ENCODE measurements around the gene CDKAL1.

Gene CDKAL1

DNA sequence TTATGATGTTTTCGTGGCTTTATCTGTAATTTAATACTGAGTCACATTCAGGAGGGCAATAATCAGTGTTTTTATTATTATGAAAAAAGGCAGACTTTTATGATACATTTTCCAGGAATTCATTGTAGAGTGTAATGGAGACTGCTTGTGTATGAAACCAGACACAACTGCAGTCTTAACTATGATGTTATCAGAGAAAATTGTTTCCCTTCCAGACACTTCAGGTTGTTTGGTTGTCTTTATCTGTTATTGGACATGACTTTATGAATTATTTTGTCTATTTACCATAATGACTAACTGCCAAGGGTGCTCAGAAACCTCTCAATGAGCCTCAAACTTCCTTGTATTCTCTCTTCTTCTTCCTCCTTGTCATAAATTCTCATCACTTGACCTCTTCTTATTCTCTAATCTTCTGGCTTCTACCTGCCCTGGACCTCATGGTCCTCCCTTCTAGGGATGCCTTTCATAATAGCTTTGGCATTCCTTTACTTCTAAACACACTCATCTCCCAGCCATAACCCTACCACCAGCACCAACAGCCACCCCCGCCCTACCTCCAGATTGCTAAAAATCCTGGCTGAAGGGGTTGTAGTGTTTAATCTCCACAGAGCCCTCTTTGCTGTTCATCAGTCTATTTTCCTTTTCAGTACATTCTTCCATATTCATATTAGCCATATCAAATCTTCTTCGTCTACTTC is 492.5 kb downstream of the CDKAL1 start:
- no peak for DNase-seq (ENCODE audit: low spot score)
- Histone ChIP-seq H3K36me3 (ENCODE audit: low read depth) (no peaks in the 10 kb centered on the region), H3K9me3 (ENCODE audit: severe bottlenecking) (no peaks in the 10 kb centered on the region), H3K27ac (ENCODE audit: poor library complexity, severe bottlenecking) (peak overlapping the region; percentile 98), H3K4me1 (ENCODE audit: insufficient read depth, poor library complexity, severe bottlenecking) (peaks cover 49% of the 10 kb centered on the region), H3K27me3 (ENCODE audit: insufficient read depth, poor library complexity, severe bottlenecking) (no peaks in the 10 kb centered on the region), H3K4me3 (ENCODE audit: severe bottlenecking) (no peak overlapping the region)
- ATAC-seq (ENCODE audit: low read depth), result peak; percentile 37; the same call in 2 of the 3 replicates
- TF ChIP-seq, protein P1, sequence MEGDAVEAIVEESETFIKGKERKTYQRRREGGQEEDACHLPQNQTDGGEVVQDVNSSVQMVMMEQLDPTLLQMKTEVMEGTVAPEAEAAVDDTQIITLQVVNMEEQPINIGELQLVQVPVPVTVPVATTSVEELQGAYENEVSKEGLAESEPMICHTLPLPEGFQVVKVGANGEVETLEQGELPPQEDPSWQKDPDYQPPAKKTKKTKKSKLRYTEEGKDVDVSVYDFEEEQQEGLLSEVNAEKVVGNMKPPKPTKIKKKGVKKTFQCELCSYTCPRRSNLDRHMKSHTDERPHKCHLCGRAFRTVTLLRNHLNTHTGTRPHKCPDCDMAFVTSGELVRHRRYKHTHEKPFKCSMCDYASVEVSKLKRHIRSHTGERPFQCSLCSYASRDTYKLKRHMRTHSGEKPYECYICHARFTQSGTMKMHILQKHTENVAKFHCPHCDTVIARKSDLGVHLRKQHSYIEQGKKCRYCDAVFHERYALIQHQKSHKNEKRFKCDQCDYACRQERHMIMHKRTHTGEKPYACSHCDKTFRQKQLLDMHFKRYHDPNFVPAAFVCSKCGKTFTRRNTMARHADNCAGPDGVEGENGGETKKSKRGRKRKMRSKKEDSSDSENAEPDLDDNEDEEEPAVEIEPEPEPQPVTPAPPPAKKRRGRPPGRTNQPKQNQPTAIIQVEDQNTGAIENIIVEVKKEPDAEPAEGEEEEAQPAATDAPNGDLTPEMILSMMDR (IDR thresholded peaks at IDR 0.05; ENCODE audit: poor library complexity, severe bottlenecking), result no peak

DNA sequence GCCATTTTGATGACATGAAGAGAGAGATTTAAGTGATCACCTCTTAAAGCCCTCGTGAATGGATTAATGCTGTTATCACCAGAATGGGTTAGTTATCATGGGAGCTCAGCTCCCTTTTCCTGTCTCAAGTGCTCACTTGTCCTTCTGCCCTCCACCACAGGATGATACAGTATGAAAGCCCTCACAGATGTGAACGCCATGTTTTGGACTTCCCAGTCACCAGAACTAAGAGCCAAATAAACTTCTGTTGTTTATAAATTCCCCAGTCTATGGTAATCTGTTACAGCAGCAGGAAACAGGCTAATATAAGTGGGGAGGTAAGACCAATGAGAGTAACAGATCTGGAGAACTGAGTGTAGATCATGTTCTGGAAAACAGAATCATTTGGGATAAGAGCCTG is 493.2 kb downstream of the CDKAL1 start:
- H3K27me3 ChIP-seq (ENCODE audit: insufficient read depth, poor library complexity, severe bottlenecking), result no peaks in the 10 kb centered on the region
- H3K4me3 ChIP-seq (ENCODE audit: severe bottlenecking), result no peak overlapping the region
- peaks cover 41% of the 10 kb centered on the region for H3K4me1 ChIP-seq (ENCODE audit: insufficient read depth, poor library complexity, severe bottlenecking)
- no peaks in the 10 kb centered on the region for H3K36me3 ChIP-seq (ENCODE audit: low read depth)
- no peaks in the 10 kb centered on the region for H3K9me3 ChIP-seq (ENCODE audit: severe bottlenecking)
- ATAC-seq (ENCODE audit: low read depth) (no peak), DNase-seq (ENCODE audit: low spot score) (no peak)
- H3K27ac ChIP-seq (ENCODE audit: poor library complexity, severe bottlenecking), result peak overlapping the region; percentile 98
- TF ChIP-seq, protein P1 (IDR thresholded peaks at IDR 0.05; ENCODE audit: poor library complexity, severe bottlenecking), result no peak

DNA sequence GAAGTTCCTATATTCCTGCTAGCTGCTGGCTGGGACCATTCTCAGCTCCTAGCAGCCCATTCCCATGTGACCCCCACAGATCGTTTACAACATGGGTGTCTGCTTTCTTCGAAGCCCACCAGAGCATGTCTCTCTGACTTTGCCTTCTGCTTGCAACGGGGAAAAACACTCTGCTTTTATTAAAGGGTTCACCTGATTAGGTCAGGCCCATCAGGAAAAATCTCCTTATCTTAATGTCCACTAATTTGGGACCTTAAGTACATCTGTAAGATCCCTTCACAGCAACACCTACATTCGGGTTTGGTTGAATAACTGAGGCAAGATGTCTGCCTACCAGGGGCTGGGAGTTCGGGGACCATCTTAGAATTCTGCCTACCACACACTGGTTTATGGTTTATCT is 496.9 kb downstream of the CDKAL1 start:
- H3K4me1 ChIP-seq (ENCODE audit: insufficient read depth, poor library complexity, severe bottlenecking), result peaks cover 34% of the 10 kb centered on the region
- DNase-seq (ENCODE audit: low spot score) (no peak), ATAC-seq (ENCODE audit: low read depth) (no peak)
- no peak overlapping the region for H3K4me3 ChIP-seq (ENCODE audit: severe bottlenecking)
- no peaks in the 10 kb centered on the region for H3K9me3 ChIP-seq (ENCODE audit: severe bottlenecking)
- no peak overlapping the region for H3K27ac ChIP-seq (ENCODE audit: poor library complexity, severe bottlenecking)
- TF ChIP-seq, protein P1 (IDR thresholded peaks at IDR 0.05; ENCODE audit: poor library complexity, severe bottlenecking), result no peak
- no peaks in the 10 kb centered on the region for H3K36me3 ChIP-seq (ENCODE audit: low read depth)
- H3K27me3 ChIP-seq (ENCODE audit: insufficient read depth, poor library complexity, severe bottlenecking), result no peaks in the 10 kb centered on the region

DNA sequence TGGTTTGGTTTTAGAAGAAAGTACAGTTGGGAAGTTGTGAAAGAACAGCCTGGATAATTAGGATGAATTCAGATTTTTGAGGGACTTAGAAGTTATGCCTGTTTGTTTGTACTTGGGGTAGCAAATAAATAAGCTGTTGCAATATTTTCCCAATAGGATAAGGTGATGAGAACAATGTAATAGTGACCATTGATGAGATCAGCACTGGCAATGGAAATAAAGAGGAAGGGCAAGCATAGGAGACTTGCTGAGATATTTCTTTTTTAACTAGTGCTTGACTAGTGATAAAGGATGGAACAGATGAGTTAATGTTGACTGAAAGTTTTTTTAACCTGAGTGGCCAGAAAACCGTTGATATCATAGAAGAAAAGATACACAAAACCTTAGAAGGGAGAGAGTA is 498.8 kb downstream of the CDKAL1 start:
- Histone ChIP-seq H3K4me1 (ENCODE audit: insufficient read depth, poor library complexity, severe bottlenecking) (peaks cover 20% of the 10 kb centered on the region), H3K27me3 (ENCODE audit: insufficient read depth, poor library complexity, severe bottlenecking) (no peaks in the 10 kb centered on the region), H3K27ac (ENCODE audit: poor library complexity, severe bottlenecking) (peak overlapping the region; percentile 87), H3K4me3 (ENCODE audit: severe bottlenecking) (no peak overlapping the region), H3K9me3 (ENCODE audit: severe bottlenecking) (no peaks in the 10 kb centered on the region), H3K36me3 (ENCODE audit: low read depth) (no peaks in the 10 kb centered on the region)
- ATAC-seq (ENCODE audit: low read depth) (peak; percentile 18; the same call in 2 of the 3 replicates), DNase-seq (ENCODE audit: low spot score) (no peak)
- TF ChIP-seq, protein P1 (IDR thresholded peaks at IDR 0.05; ENCODE audit: poor library complexity, severe bottlenecking), result no peak

DNA sequence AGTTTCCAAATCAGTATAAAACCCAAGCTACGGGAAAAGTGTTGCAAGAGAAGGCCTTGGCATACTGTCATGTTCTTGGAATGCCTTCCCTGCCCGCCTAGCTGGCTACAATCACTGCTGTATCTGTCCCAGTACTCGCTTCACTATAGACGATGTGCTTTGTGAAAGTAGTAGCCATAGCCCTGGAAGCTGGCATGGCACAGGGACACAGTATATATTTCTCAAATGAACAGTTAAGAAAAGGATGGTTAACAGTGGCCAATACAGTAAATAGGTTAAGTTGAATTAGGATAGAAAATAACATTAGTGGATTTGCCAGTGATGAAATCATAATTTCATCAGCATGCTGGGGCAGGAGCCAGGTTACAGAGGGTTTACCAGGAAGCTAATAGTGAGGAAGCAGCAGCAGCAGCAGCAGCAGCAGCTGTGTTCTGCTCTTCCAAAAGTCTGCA is 499.3 kb downstream of the CDKAL1 start:
- ATAC-seq (ENCODE audit: low read depth) (peak; percentile 98), DNase-seq (ENCODE audit: low spot score) (peak; percentile 68)
- Histone ChIP-seq H3K36me3 (ENCODE audit: low read depth) (no peaks in the 10 kb centered on the region), H3K27me3 (ENCODE audit: insufficient read depth, poor library complexity, severe bottlenecking) (no peaks in the 10 kb centered on the region), H3K4me3 (ENCODE audit: severe bottlenecking) (no peak overlapping the region), H3K4me1 (ENCODE audit: insufficient read depth, poor library complexity, severe bottlenecking) (peaks cover 20% of the 10 kb centered on the region), H3K9me3 (ENCODE audit: severe bottlenecking) (no peaks in the 10 kb centered on the region), H3K27ac (ENCODE audit: poor library complexity, severe bottlenecking) (peak overlapping the region; percentile 87)
- TF ChIP-seq, protein P1 (IDR thresholded peaks at IDR 0.05; ENCODE audit: poor library complexity, severe bottlenecking), result no peak
